ENCODE results near the gene TAB2. TPM values are rescaled to one million over a fixed set of nuclear protein-coding genes. Genes with fewer than 3 reads are reported as not detected.

The TAB2 gene
- total RNA-seq, 1 donor from 2014 or later = 65.8 TPM

GRCh38 chr6:149451376-149452036 is 134.0 kb downstream of the TAB2 start:
- H3K9me3 ChIP-seq = no peaks in the 10 kb centered on the region
- DNase-seq (peak; percentile 85), ATAC-seq (peak; percentile 42)
- H3K4me1 ChIP-seq = peaks cover 39% of the 10 kb centered on the region
- intact Hi-C loops (cut with DNase I) = no loop called here
- peaks cover 10% of the 10 kb centered on the region for H3K27me3 ChIP-seq
- H3K36me3 ChIP-seq = no peaks in the 10 kb centered on the region
- H3K4me3 ChIP-seq = peak overlapping the region; percentile 56
- TF ChIP-seq, protein P1, sequence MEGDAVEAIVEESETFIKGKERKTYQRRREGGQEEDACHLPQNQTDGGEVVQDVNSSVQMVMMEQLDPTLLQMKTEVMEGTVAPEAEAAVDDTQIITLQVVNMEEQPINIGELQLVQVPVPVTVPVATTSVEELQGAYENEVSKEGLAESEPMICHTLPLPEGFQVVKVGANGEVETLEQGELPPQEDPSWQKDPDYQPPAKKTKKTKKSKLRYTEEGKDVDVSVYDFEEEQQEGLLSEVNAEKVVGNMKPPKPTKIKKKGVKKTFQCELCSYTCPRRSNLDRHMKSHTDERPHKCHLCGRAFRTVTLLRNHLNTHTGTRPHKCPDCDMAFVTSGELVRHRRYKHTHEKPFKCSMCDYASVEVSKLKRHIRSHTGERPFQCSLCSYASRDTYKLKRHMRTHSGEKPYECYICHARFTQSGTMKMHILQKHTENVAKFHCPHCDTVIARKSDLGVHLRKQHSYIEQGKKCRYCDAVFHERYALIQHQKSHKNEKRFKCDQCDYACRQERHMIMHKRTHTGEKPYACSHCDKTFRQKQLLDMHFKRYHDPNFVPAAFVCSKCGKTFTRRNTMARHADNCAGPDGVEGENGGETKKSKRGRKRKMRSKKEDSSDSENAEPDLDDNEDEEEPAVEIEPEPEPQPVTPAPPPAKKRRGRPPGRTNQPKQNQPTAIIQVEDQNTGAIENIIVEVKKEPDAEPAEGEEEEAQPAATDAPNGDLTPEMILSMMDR (IDR thresholded peaks at IDR 0.05) = no peak
- H3K27ac ChIP-seq = peak overlapping the region; percentile 47

DNA sequence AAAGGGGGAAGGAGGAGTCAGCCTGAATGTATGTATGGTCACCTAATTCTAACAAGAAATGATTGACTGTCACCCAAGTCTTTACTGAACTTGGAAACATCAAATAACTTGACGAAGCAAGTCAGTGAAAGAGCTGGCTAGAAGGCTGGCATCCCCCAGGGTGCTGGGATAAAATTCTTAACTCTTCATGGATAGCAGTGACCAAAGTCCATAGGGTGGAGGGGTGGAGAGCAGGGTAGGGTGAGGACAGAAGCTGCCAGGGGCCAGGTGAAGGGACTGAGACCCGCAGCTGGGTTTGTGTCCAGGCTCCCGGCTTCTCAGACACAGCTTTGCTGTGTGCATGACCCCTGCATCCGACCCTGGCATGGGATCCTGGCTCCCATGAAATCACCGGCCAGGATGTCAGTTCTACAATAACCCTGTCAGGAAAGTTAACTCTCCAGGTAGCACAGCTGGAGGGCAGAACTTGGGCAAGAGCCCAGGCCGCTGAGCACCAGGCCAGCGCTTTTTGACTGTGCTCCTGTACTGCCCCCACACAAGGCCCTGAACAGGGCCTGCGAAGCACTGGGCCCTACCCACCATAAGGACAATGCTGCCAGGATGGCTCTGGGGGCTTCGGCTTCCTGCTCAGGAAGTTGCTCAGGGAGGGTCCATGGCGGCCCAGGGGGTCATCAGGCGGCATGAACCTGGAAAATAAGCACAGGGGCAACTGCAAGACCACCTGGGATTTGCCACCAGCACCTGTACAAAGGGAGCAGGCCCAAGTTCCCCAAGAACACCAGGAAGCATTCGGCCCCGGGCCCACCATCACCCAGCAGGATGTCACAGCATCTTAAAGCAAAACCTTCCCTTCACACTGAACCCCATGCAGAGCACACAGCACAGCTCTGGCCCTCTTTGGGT is 134.8 kb downstream of the TAB2 start:
- peaks cover 10% of the 10 kb centered on the region for H3K27me3 ChIP-seq
- intact Hi-C loops (cut with DNase I) = no loop called here
- no peak overlapping the region for H3K4me3 ChIP-seq
- H3K9me3 ChIP-seq = no peaks in the 10 kb centered on the region
- DNase-seq = no peak
- ATAC-seq = no peak
- H3K36me3 ChIP-seq = no peaks in the 10 kb centered on the region
- peaks cover 39% of the 10 kb centered on the region for H3K4me1 ChIP-seq
- H3K27ac ChIP-seq = no peak overlapping the region
- TF ChIP-seq, protein P1 (IDR thresholded peaks at IDR 0.05) = no peak

GRCh38 chr6:149453597-149454345 is 136.3 kb downstream of the TAB2 start:
- Histone ChIP-seq H3K4me1 (peaks cover 39% of the 10 kb centered on the region), H3K4me3 (no peak overlapping the region), H3K27me3 (peaks cover 8% of the 10 kb centered on the region), H3K36me3 (no peaks in the 10 kb centered on the region), H3K27ac (peak overlapping the region; percentile 79), H3K9me3 (no peaks in the 10 kb centered on the region)
- ATAC-seq (no peak), DNase-seq (no peak)
- intact Hi-C loops (cut with DNase I) = no loop called here
- TF ChIP-seq, protein P1 (IDR thresholded peaks at IDR 0.05) = no peak

DNA sequence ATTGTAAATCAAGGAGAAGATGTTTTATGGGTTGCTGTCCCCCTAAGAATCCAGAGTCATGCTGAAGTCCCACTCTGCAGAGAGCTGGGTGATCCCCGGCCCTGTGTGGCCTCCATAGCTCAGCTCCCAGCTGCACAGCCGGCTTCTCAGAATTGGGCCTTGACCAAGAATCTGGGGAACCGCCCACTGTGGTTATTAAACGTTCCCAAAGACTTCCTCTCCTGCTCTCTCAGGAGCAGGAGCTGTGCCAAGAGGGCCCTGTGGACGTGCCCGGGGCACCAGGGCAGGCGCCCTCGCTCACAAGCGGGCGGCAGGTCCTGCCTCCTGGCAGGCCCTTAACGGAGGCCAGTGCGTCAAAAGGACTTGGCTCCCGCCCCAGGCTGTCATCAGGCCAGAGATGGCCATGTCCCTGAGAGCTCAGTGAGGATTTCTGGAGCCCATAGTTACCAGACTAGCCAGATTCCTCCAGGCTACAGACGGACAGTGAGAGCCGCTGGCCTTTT is 136.9 kb downstream of the TAB2 start:
- no peak overlapping the region for H3K4me3 ChIP-seq
- no peaks in the 10 kb centered on the region for H3K9me3 ChIP-seq
- ATAC-seq = peak; percentile 91
- peak; percentile 97 for DNase-seq
- no peaks in the 10 kb centered on the region for H3K36me3 ChIP-seq
- H3K27me3 ChIP-seq = peaks cover 1% of the 10 kb centered on the region
- intact Hi-C loops (cut with DNase I) = no loop called here
- TF ChIP-seq, protein P1 (IDR thresholded peaks at IDR 0.05) = no peak
- peak overlapping the region; percentile 79 for H3K27ac ChIP-seq
- H3K4me1 ChIP-seq = peaks cover 39% of the 10 kb centered on the region

- no peaks in the 10 kb centered on the region for H3K36me3 ChIP-seq
- ATAC-seq (peak; percentile 5), DNase-seq (no peak)
- no peak overlapping the region for H3K4me3 ChIP-seq
- intact Hi-C loops (cut with DNase I) = no loop called here
- peaks cover 39% of the 10 kb centered on the region for H3K4me1 ChIP-seq
- H3K27me3 ChIP-seq = no peaks in the 10 kb centered on the region
- peak overlapping the region; percentile 79 for H3K27ac ChIP-seq
- no peaks in the 10 kb centered on the region for H3K9me3 ChIP-seq
- TF ChIP-seq, protein P1 (IDR thresholded peaks at IDR 0.05) = no peak
Measured at GRCh38 chr6:149455031-149455732, 137.7 kb downstream of the TAB2 start.

All from upper lobe of right lung (tissue), 1 donor.